HG03280 (cell line): ENCODE measurements around the gene STON2.
"Not testable (repeated sequence)": the region's sequence is repeated elsewhere in the genome, so short reads cannot be mapped to it uniquely, and the experiment has no call there.

ENCODE experiments used
- ATAC-seq: cut with Tn5 transposase; IDR thresholded peaks from one replicate; pipeline ENCODE4 v1.9.1; 2021; ENCODE audit warnings: mild to moderate bottlenecking, moderate library complexity; ENCODE audit not compliant: unreplicated experiment

The STON2 gene

DNA sequence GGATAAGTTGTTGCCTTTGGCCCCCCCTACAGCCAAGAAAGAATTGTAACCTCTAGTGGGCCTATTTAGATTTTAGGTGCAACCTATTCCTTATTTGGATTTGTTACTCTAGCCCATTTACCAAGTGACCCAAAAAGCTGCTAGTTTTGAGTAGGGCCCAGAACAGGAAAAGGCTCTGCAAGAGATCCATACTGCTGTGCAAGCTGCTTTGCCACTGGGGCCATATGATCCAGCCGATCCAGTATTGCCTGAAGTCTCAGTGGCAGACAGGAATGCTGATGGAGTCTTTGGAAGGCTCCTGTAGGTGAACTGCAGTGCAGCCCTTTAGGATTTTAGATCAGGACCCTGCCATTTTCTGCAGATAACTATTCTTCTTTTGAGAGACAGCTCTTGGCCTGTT, 166.5 kb downstream of the STON2 start:
- no peak for ATAC-seq

DNA sequence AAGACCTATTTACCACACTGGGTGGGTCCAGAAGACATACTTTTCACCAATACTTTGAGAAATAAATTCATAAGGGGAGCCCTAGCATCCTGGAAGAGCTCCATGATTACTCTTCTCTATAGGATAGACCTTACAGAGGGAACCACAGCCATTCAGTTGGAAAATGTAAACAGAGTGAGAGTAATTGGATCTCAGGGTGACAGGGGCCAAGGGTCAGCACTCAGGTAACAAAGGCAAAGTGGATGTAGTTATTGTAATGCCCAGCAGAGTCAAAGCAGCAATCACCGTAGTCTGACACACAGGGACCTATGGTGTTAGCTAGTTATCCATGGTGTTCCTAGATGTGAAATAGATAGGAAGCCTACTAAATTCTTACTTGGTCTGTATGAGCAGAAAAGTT, 168.6 kb downstream of the STON2 start:
- no peak for ATAC-seq

DNA sequence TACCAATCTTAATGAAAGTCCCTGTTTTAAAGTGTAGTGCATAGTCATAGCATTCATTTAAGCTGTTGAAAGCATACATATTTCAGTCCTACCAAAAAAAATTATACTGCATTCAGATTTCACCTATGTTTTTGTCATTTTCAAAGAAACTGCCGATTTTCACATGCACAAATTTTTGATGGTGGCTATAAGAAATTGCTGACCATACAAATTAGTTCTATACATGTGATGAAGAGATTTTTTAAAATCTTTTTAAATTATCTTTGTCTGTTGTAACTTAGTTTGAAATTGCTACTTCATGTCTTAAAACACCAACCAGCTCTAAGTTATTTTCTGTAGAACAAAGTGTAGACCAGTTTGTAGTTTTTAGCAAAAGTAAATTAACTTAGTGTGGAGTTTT, 175.9 kb downstream of the STON2 start:
- ATAC-seq, result no peak

DNA sequence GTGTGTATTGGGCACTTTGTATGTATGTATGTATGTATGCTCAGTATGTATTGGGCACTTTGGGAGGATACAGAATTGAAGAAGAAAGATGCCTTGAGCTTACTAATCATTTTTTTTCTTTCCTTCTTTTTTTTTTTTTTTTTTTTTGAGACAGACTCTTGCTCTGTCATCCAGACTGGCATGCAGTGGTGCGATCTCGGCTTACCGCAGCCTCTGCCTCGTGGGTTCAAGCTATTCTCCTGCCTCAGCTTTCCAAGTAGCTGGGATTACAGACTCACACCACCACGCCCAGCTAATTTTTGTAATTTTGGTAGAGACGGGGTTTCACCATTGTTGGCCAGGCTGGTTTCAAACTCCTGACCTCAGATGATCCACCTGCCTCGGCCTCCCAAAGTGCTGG, 176.3 kb downstream of the STON2 start:
- ATAC-seq, result not testable (repeated sequence)

DNA sequence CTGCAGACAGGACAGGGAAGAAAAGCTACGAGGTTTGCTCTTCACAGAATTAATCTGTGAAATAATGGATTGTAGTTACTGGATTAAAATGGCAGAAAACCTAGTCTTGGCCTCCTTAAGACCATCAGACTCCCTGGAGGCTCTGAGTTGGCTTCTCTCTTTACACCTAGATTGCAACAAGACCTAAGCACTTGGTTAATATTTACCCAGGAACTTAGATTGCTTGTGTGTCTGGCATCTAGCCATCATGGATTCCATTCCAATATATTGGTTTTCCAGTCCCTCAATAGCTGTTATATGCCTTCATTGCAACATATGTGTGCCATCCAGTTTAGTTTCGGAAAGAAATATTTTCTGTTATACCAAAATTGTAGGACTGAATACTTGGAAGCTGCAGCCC, 177.4 kb downstream of the STON2 start:
- no peak for ATAC-seq

DNA sequence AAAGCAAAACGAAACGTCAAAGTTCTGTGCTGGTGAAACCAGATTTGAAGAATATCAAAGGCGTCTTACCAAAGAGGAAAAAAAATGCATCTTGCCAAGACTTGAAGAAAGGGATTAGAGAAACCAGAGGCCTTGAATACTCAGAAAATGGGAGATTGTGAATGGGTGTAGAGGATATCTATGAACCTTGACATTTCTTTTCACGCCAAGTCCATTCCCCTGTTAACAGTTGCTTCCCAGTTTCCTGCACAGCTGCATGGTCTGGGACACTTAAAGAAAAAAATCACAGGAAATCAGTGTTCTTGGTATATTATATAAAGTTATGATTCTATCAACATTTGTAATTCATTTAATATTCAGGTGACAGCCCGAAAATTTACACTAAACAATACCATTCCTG, 178.0 kb downstream of the STON2 start:
- no peak for ATAC-seq

DNA sequence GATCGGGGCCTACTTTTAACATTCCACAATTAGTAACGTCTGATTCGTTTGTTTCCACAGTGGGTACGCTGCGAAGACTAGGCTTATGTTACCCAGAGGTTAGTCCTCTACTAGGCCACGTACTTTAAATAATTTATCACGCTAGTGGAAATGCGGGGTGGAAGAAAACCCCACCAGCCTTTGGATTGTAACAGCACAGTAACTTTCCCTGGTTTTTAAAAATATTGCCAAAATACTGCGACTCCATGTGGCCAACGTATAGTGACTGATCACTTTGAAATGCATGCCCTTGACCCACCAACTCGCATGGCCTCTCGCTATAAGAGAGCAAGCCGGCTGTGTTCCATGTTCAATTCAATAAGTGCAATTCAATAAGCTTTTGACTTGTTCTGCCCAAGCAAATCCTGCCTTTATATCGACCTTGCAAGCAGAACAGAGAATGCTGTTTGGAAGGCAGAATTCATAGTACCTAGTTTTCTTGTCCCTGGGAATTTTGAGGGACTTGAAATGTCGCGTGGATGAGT, 178.5 kb downstream of the STON2 start:
- ATAC-seq, result no peak

DNA sequence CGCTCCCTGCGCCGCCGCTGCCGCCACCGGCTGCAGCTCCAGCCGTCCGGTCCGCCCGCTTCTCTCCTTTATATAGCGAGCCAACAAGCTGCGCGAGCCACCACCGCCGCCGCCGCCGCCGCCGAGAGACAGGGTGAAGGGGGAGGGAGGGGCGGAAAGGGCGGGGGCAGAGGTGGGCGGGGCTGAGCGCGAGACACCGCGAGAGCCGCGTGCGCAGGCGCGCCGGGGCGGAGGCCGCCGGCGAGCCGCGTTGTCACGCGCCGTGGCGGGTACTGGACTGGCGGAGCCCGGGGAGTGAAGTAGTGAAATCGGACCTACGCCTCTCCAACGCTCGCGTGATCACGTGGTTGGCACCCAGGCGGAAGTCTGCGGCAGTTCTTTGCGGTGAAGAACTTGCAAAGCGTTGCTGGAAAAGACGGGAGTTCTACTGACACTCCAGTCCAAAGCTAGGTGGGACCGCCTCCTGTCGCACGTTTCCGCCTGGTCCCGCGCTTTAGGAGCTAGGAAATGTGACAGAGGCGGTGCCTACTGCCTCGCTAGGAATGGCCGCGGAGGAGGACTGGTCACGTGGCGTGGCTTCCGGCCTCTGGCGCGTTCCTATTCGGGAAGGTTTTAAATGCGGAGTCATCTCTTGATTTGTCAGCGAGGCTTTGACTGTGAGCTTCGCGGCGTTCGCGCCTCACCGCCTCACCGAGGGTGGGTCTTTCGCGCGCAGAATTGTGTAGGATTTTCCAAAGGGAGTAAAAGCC, 179.1 kb downstream of the STON2 start, which contains the start of gene GTF2A1:
Gene GTF2A1, minus strand, starts transcription at position 130 of the 749 bp plus-strand sequence. CDS start 441 bp downstream, outside the sequence.
- ATAC-seq, result peak; percentile 78

DNA sequence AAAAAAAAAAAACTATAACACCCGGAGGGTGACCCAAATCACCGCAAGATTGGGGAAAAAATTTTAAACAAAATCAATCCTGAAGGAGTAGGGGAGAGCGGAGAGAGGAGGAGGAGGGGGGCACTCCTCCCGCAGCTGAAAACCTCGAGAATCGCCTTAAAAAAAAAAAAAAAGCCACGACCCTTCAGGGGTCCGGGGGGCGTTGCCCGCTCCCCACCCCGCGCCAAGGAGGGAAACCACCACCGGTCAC, 179.6 kb downstream of the STON2 start:
- no peak for ATAC-seq

DNA sequence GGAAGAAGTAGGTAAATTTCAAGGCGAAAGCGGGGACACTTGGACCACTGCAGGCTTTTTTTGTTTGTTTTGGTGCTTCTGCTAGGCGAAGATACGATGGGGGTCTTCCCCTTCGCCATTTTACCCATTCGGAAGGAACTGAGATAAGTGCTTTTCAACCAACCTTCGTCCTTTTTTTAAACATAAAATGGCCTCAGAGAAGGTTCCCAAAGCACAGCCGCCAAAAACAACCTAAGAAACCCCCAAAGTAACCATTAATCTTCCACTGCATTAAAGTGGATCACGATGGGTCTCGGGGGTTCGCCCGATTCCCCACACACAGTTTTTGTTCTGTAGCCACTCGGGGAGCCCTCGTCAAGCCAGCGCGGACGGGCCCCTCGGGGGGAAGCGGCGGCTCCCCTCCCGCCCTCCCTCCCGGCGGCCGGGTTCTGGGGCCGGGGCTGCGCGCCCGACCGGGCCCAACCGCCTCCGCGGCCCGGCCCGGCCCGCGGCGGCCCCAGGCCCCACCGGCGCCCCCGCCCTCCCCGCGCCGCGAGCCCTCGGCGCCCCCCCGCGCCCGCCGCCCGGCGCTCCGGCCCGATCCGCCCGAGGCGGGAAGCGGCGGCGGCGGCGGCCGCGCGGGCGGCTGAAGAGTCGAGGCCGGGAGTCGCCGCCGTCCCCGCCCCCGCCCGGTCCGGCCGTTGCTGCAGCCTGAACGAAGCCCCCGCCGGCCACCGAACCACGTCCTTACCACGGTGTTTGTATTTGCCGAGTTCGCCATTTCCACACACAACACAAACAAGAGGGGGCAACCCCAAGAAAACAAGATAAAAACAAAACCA, 180.2 kb downstream of the STON2 start:
- no peak for ATAC-seq

DNA sequence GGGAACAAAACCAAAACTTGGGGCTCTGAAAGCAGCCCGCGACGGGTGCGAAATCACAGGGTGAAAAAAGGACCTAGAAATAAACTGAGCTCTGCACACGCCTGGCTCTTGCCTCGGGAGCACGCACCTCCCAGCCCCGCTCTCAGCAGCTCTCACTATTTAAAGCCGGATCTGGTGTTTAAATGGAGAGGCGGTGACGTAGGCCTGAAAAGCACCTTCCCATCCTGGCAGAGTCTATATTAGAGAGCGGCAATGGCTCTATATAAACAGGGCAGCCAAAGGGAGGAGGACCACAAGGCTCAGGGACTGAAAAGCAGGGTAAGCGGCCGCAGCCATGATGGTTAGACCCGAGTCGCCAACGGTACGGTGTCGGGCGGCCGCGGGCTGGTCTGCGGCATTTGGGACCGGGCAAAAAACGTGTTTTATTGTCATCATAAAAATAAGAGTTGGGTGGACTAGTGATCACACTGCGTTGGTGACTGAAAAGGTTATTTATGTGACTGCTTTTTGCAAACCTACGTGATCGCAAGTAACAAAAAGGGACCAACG, 180.8 kb downstream of the STON2 start:
- ATAC-seq, result peak; percentile 45

DNA sequence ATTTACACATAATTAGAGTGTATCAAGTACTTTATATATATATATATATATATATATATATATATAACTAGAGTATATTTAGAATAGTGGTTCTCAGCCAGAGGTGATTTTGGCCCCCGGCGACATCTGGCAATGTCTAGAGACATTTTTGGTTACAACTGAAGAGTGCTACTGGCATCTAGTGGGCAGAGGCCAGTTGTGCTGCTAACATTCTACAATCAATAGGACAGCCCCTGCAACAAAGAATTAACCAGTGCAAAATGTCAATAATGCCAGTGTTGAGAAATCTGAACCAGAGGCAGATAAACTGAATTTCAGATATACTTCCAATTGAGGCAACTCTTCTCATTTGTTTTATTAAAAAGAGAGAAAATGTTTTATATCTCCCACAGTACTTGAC, 188.3 kb downstream of the STON2 start:
- ATAC-seq, result no peak
